ENCODE results near the gene WIZ.

WIZ gene

GRCh38 chr19:15443838-15444237 is 5.9 kb downstream of the WIZ start:
- DNase-seq (ENCODE audit: low read depth) = no peak

GRCh38 chr19:15443325-15443724 is 6.4 kb downstream of the WIZ start:
- no peak for DNase-seq (ENCODE audit: low read depth)

- no peak for DNase-seq (ENCODE audit: low read depth)
Measured at GRCh38 chr19:15442142-15442920, 7.4 kb downstream of the WIZ start.

- DNase-seq (ENCODE audit: low read depth) = no peak
Measured at GRCh38 chr19:15441317-15441716, 8.4 kb downstream of the WIZ start.

GRCh38 chr19:15439821-15440641 is 9.7 kb downstream of the WIZ start:
- no peak for DNase-seq (ENCODE audit: low read depth)

GRCh38 chr19:15439078-15439799 is 10.5 kb downstream of the WIZ start:
- no peak for DNase-seq (ENCODE audit: low read depth)

- no peak for DNase-seq (ENCODE audit: low read depth)
Measured at GRCh38 chr19:15438577-15438976, 11.2 kb downstream of the WIZ start.

GRCh38 chr19:15438124-15438496 is 11.6 kb downstream of the WIZ start:
- DNase-seq (ENCODE audit: low read depth) = no peak

GRCh38 chr19:15437355-15438123 is 12.2 kb downstream of the WIZ start:
- DNase-seq (ENCODE audit: low read depth) = no peak

- no peak for DNase-seq (ENCODE audit: low read depth)
Measured at GRCh38 chr19:15436826-15437110, 13.0 kb downstream of the WIZ start.

- no peak for DNase-seq (ENCODE audit: low read depth)
Measured at GRCh38 chr19:15436012-15436825, 13.5 kb downstream of the WIZ start.

GRCh38 chr19:15433519-15434069 is 16.2 kb downstream of the WIZ start:
- DNase-seq (ENCODE audit: low read depth) = no peak

GRCh38 chr19:15432629-15433518 is 16.9 kb downstream of the WIZ start:
- DNase-seq (ENCODE audit: low read depth) = peak; percentile 55

- no peak for DNase-seq (ENCODE audit: low read depth)
Measured at GRCh38 chr19:15432018-15432494, 17.7 kb downstream of the WIZ start.

- no peak for DNase-seq (ENCODE audit: low read depth)
Measured at GRCh38 chr19:15431396-15432017, 18.2 kb downstream of the WIZ start.

- no peak for DNase-seq (ENCODE audit: low read depth)
Measured at GRCh38 chr19:15430526-15431120, 19.1 kb downstream of the WIZ start.

- DNase-seq (ENCODE audit: low read depth) = no peak
Measured at GRCh38 chr19:15429825-15430467, 19.8 kb downstream of the WIZ start.
